IMR-90 (cell line): ENCODE data around the gene TNP1. TPM values are rescaled to one million over a fixed set of nuclear protein-coding genes. Genes with fewer than 3 reads are reported as not detected.

ENCODE experiments used
- ATAC-seq: fragments of 200-7000 bp; cut with Tn5 transposase; 2 replicates; pipeline ENCODE4 v1.9.1; 2020; ENCODE audit warnings: low read depth, mild to moderate bottlenecking, moderate library complexity
- BruUV-seq: library from RNA; stranded (reverse); fragments of 400-500 nt; replicated peaks from 2 replicates; lab custom pipeline; 2021; lab: Mats Ljungman, UMichigan
- CTCF ChIA-PET: fragments of 300-600 bp; formaldehyde crosslinking; extraction: SDS; loops from one replicate; lab custom pipeline; 2021; ENCODE audit warnings: antibody characterized with exemption; lab: Yijun Ruan, JAX
- POLR2A ChIA-PET: fragments of 300-600 bp; sonication (Branson Sonifier 250); formaldehyde crosslinking; loops from one replicate; lab custom pipeline; 2022; ENCODE audit warnings: antibody characterized with exemption; ENCODE audit not compliant: unreplicated experiment; lab: Charles Lee
- DNase-seq: peaks from one replicate; pipeline ENCODE4 v3.0.0; 2013
- H2AFZ ChIP-seq: replicated peaks from 2 replicates; pipeline ENCODE3; 2013; ENCODE audit warnings: low read length, mild to moderate bottlenecking; ENCODE audit not compliant: poor library complexity
- H2AK5ac ChIP-seq: 2 replicates; pipeline ENCODE4 v1.6.1; 2013; ENCODE audit warnings: low read depth, low read length, inconsistent platforms
- H2AK9ac ChIP-seq: replicated peaks from 2 replicates; pipeline ENCODE3; 2013; ENCODE audit warnings: mild to moderate bottlenecking, low read depth, low read length, moderate library complexity; ENCODE audit not compliant: poor library complexity
- H2BK120ac ChIP-seq: 2 replicates; pipeline ENCODE4 v1.6.1; 2013; ENCODE audit warnings: low read depth, low read length, inconsistent platforms
- H2BK15ac ChIP-seq: 3 replicates; pipeline ENCODE4 v1.6.1; 2013; ENCODE audit warnings: low read depth, low read length, inconsistent platforms
- H2BK20ac ChIP-seq: 2 replicates; pipeline ENCODE4 v1.6.1; 2013; ENCODE audit warnings: low read depth, mild to moderate bottlenecking, inconsistent platforms, low read length, moderate library complexity
- H2BK5ac ChIP-seq: 2 replicates; pipeline ENCODE4 v1.6.1; 2013; ENCODE audit warnings: mild to moderate bottlenecking, low read depth, low read length, inconsistent platforms; ENCODE audit not compliant: poor library complexity, severe bottlenecking
- H3K14ac ChIP-seq: replicated peaks from 2 replicates; pipeline ENCODE4 v1.6.1; 2013; ENCODE audit warnings: low read depth, low read length, inconsistent platforms
- H3K18ac ChIP-seq: 2 replicates; pipeline ENCODE4 v1.6.1; 2013; ENCODE audit warnings: low read depth, low read length, control low read depth
- H3K23ac ChIP-seq: 2 replicates; pipeline ENCODE4 v1.6.1; 2013; ENCODE audit warnings: low read depth, low read length, inconsistent platforms
- H3K27ac ChIP-seq: 2 replicates; pipeline ENCODE4 v1.5.1; 2013; ENCODE audit warnings: mild to moderate bottlenecking, control low read depth, low read length; ENCODE audit not compliant: insufficient read depth
- H3K27me3 ChIP-seq: 2 replicates; pipeline ENCODE4 v1.6.1; 2013; ENCODE audit warnings: low read length; ENCODE audit not compliant: control insufficient read depth, insufficient read depth
- H3K36me3 ChIP-seq: 2 replicates; pipeline ENCODE4 v1.6.1; 2013; ENCODE audit warnings: low read length, mixed read lengths; ENCODE audit not compliant: control insufficient read depth, insufficient read depth
- H3K4ac ChIP-seq: 2 replicates; pipeline ENCODE4 v1.6.1; 2013; ENCODE audit warnings: low read depth, low read length, inconsistent platforms
- H3K4me1 ChIP-seq: 2 replicates; pipeline ENCODE4 v1.6.1; 2013; ENCODE audit warnings: low read length, mixed read lengths; ENCODE audit not compliant: control insufficient read depth, insufficient read depth
- H3K4me2 ChIP-seq: 2 replicates; pipeline ENCODE4 v1.6.1; 2013; ENCODE audit warnings: low read depth, mild to moderate bottlenecking, control low read depth, low read length, moderate library complexity
- H3K4me3 ChIP-seq: 2 replicates; pipeline ENCODE4 v1.5.1; 2013; ENCODE audit warnings: low read depth, mild to moderate bottlenecking, control low read depth, low read length, moderate library complexity; ENCODE audit not compliant: insufficient read depth
- H3K56ac ChIP-seq: 2 replicates; pipeline ENCODE4 v1.6.1; 2013; ENCODE audit warnings: low read length, inconsistent platforms; ENCODE audit not compliant: insufficient read depth; ENCODE audit errors: extremely low read depth
- H3K79me1 ChIP-seq, 2 experiments: 2 replicates each; pipeline ENCODE4 v1.6.1; 2013; ENCODE audit warnings: low read length in 2 of 2, inconsistent platforms in 1 of 2, low read depth in 1 of 2
- H3K9ac ChIP-seq: 2 replicates; pipeline ENCODE4 v1.6.1; 2013; ENCODE audit warnings: low read depth, low read length, control low read depth
- H3K9me1 ChIP-seq: 2 replicates; pipeline ENCODE4 v1.6.1; 2013; ENCODE audit warnings: low read length, inconsistent platforms; ENCODE audit not compliant: insufficient read depth
- H3K9me3 ChIP-seq: 2 replicates; pipeline ENCODE4 v1.6.1; 2013; ENCODE audit warnings: low read length; ENCODE audit not compliant: control insufficient read depth, insufficient read depth
- H4K20me1 ChIP-seq: 2 replicates; pipeline ENCODE4 v1.6.1; 2013; ENCODE audit warnings: low read length, inconsistent platforms; ENCODE audit not compliant: insufficient read depth
- H4K5ac ChIP-seq: 2 replicates; pipeline ENCODE4 v1.6.1; 2013; ENCODE audit warnings: mild to moderate bottlenecking, low read depth, low read length, control low read depth
- H4K8ac ChIP-seq, 2 experiments: 2 replicates each; pipeline ENCODE4 v1.6.1; 2013; ENCODE audit warnings: low read depth in 2 of 2, low read length in 2 of 2, control low read depth in 1 of 2, inconsistent platforms in 1 of 2
- H4K91ac ChIP-seq: 2 replicates; pipeline ENCODE4 v1.6.1; 2013; ENCODE audit warnings: low read depth, low read length, inconsistent platforms; ENCODE audit not compliant: insufficient read depth
- CEBPB ChIP-seq: IDR thresholded peaks from 2 replicates; pipeline ENCODE4 v1.6.1; 2012; ENCODE audit warnings: low read depth, low read length, improper control_type of control experiment
- CHD1 ChIP-seq: IDR thresholded peaks from 2 replicates; pipeline ENCODE4 v1.6.1; 2012; ENCODE audit warnings: low read depth, low read length, improper control_type of control experiment
- FOS ChIP-seq: fragments of 150-350 bp; IDR thresholded peaks from 2 replicates; pipeline ENCODE4 v1.6.1; 2016; ENCODE audit warnings: low read depth, low read length
- MAFK ChIP-seq: IDR thresholded peaks from 2 replicates; pipeline ENCODE4 v1.6.1; 2012; ENCODE audit warnings: low read depth, low read length, improper control_type of control experiment
- MAZ ChIP-seq: IDR thresholded peaks from 2 replicates; pipeline ENCODE4 v1.6.1; 2012; ENCODE audit warnings: low read depth, mild to moderate bottlenecking, low read length, improper control_type of control experiment, moderate library complexity, borderline replicate concordance
- MXI1 ChIP-seq: IDR thresholded peaks from 2 replicates; pipeline ENCODE4 v1.6.1; 2012; ENCODE audit warnings: low read depth, mild to moderate bottlenecking, low read length, moderate library complexity, borderline replicate concordance
- NFE2L2 ChIP-seq: fragments of 150-350 bp; IDR thresholded peaks from 2 replicates; pipeline ENCODE4 v1.6.1; 2016; ENCODE audit warnings: low read depth, mild to moderate bottlenecking, low read length
- POLR2A ChIP-seq: IDR thresholded peaks from 2 replicates; pipeline ENCODE4 v1.6.1; 2012; ENCODE audit warnings: mild to moderate bottlenecking, low read depth, low read length
- RAD21 ChIP-seq: IDR thresholded peaks from 2 replicates; pipeline ENCODE4 v1.6.1; 2012; ENCODE audit warnings: low read length, improper control_type of control experiment
- RCOR1 ChIP-seq: IDR thresholded peaks from 2 replicates; pipeline ENCODE4 v1.6.1; 2012; ENCODE audit warnings: mild to moderate bottlenecking, low read length, improper control_type of control experiment; ENCODE audit not compliant: insufficient replicate concordance
- RFX5 ChIP-seq: IDR thresholded peaks from 2 replicates; pipeline ENCODE4 v1.8.0; 2012; ENCODE audit warnings: low read depth, mild to moderate bottlenecking, low read length, moderate library complexity
- SMC3 ChIP-seq: fragments of 150-350 bp; IDR thresholded peaks from 2 replicates; pipeline ENCODE4 v1.6.1; 2016; ENCODE audit warnings: low read depth, mild to moderate bottlenecking, antibody characterized with exemption, low read length, moderate library complexity
- WGBS, 2 experiments: methylation state at CpG; one replicate each; pipeline versions ENCODE4 v1.1.5 to v1.1.7; 2013; ENCODE audit warnings: missing lambda C conversion rate in 2 of 2; ENCODE audit not compliant: insufficient read length in 1 of 2; ENCODE audit errors: extremely low coverage in 2 of 2; 5-methylcytosine and 5-hydroxymethylcytosine counted together
- dilution Hi-C: fragments of 300-500 bp; cut with HindIII; formaldehyde crosslinking; loops from one replicate; pipeline ENCODE4 v1.14.3; 2018; ENCODE audit warnings: low sequenced_read_pairs; ENCODE audit not compliant: unreplicated experiment
- in situ Hi-C: fragments of 300-500 bp; cut with MboI; formaldehyde crosslinking; loops from 3 replicates; pipeline ENCODE4 v1.14.3; 2019; ENCODE audit warnings: low sequenced_read_pairs, inconsistent platforms, mixed read lengths
- intact Hi-C: fragments of 100-400 bp; cut with micrococcal nuclease; formaldehyde crosslinking; loops from 2 replicates; pipeline ENCODE4 v1.10.0; 2022
- polyA plus RNA-seq, 3 experiments: library from polyadenylated mRNA; depleted of rRNA; stranded (reverse); fragments of >200 nt; gene quantifications; 2 replicates each; pipeline ENCODE4 v1.2.3, GENCODE V29; 2012; ENCODE audit warnings: low replicate concordance in 1 of 3
- total RNA-seq: library from RNA; depleted of rRNA; stranded (reverse); fragments of >200 nt; gene quantifications from 2 replicates; pipeline ENCODE4 v1.2.3, GENCODE V29; 2012
- TF ChIP-seq, protein P1 (sequence below): conservative IDR thresholded peaks from 2 replicates; pipeline ENCODE4 v1.5.1; 2012; ENCODE audit warnings: mild to moderate bottlenecking, low read depth, low read length, improper control_type of control experiment
- TF ChIP-seq, protein P2 (sequence below): fragments of 150-350 bp; IDR thresholded peaks from 2 replicates; pipeline ENCODE4 v1.6.1; 2016; ENCODE audit warnings: low read depth, mild to moderate bottlenecking, low read length, moderate library complexity, borderline replicate concordance

The TNP1 gene
- total and polyA plus RNA-seq, 2 of the 4 experiments (the other 2 are of a cell fraction), result not detected

DNA sequence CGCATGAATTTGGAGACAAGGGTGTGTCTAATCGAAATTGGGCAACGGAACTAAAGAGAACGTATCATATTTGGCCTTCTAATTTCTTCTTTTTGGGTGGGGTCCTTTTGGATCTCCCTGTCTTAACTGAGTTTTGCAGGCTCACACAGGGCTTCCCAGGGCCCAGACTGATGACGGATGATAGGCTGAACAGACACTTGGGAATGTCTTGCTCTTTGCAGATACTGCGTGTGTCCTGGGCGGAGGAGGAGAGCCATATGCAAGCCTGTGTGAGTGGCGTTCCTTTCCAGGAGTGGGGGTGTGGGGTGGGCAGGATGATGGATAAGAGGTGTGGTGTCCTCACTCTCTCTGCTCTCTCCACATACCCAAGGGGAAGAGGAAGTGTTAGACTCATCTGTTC lies 40.1 kb downstream of the TNP1 start:
- H3K9me3 ChIP-seq, result peaks cover 2% of the 10 kb centered on the region; the same call in 1 of the 2 replicates
- no peaks in the 10 kb centered on the region for H3K9me1 ChIP-seq
- intact Hi-C loops, result no loop called here
- H2AFZ ChIP-seq, result no peak overlapping the region
- no peaks in the 10 kb centered on the region for H3K36me3 ChIP-seq
- no peak overlapping the region for H4K8ac ChIP-seq
- no peak overlapping the region for H3K56ac ChIP-seq
- H4K5ac ChIP-seq, result no peak overlapping the region
- POLR2A ChIA-PET, result no interaction called here
- DNase-seq, result no peak
- 95% methylated on average over 4 of the region's 8 CpGs; no CpG with 5 or more reads in 1 of the 2 experiments for WGBS, 2 experiments
- no peak overlapping the region for H3K18ac ChIP-seq
- no peak overlapping the region for H2BK120ac ChIP-seq
- no peak overlapping the region for H3K4me2 ChIP-seq
- H3K27ac ChIP-seq, result no peak overlapping the region
- H2AK5ac ChIP-seq, result no peak overlapping the region
- no peak overlapping the region for H2BK20ac ChIP-seq
- no TSS peak for BruUV-seq
- no peak overlapping the region for H3K23ac ChIP-seq
- H3K79me1 ChIP-seq, result no peaks in the 10 kb centered on the region
- CTCF ChIA-PET, result no interaction called here
- peak overlapping the region; percentile 25 for H2AK9ac ChIP-seq
- no peak for TF ChIP-seq MAFK
- TF ChIP-seq MAZ, result no peak
- TF ChIP-seq FOS, result no peak
- no peak for TF ChIP-seq CHD1
- TF ChIP-seq CEBPB, result no peak
- TF ChIP-seq RAD21, result no peak
- TF ChIP-seq, protein P1, sequence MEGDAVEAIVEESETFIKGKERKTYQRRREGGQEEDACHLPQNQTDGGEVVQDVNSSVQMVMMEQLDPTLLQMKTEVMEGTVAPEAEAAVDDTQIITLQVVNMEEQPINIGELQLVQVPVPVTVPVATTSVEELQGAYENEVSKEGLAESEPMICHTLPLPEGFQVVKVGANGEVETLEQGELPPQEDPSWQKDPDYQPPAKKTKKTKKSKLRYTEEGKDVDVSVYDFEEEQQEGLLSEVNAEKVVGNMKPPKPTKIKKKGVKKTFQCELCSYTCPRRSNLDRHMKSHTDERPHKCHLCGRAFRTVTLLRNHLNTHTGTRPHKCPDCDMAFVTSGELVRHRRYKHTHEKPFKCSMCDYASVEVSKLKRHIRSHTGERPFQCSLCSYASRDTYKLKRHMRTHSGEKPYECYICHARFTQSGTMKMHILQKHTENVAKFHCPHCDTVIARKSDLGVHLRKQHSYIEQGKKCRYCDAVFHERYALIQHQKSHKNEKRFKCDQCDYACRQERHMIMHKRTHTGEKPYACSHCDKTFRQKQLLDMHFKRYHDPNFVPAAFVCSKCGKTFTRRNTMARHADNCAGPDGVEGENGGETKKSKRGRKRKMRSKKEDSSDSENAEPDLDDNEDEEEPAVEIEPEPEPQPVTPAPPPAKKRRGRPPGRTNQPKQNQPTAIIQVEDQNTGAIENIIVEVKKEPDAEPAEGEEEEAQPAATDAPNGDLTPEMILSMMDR, result no peak
- TF ChIP-seq SMC3, result no peak
- TF ChIP-seq NFE2L2, result no peak
- no peak for TF ChIP-seq POLR2A
- TF ChIP-seq RCOR1, result no peak
- TF ChIP-seq, protein P2, sequence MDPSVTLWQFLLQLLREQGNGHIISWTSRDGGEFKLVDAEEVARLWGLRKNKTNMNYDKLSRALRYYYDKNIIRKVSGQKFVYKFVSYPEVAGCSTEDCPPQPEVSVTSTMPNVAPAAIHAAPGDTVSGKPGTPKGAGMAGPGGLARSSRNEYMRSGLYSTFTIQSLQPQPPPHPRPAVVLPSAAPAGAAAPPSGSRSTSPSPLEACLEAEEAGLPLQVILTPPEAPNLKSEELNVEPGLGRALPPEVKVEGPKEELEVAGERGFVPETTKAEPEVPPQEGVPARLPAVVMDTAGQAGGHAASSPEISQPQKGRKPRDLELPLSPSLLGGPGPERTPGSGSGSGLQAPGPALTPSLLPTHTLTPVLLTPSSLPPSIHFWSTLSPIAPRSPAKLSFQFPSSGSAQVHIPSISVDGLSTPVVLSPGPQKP, result no peak
- no peak for TF ChIP-seq MXI1
- no peak for TF ChIP-seq RFX5
- H4K20me1 ChIP-seq, result no peaks in the 10 kb centered on the region
- no peak overlapping the region for H3K9ac ChIP-seq
- H3K27me3 ChIP-seq, result peaks cover 22% of the 10 kb centered on the region
- dilution Hi-C loops, result no loop called here
- no peak overlapping the region for H4K91ac ChIP-seq
- no peak overlapping the region for H3K4me3 ChIP-seq
- no peak overlapping the region for H2BK15ac ChIP-seq
- H3K4me1 ChIP-seq, result no peaks in the 10 kb centered on the region
- no peak overlapping the region for H3K14ac ChIP-seq
- in situ Hi-C loops, result no loop called here
- no peak overlapping the region for H3K4ac ChIP-seq
- no peak overlapping the region for H2BK5ac ChIP-seq
- no peak for ATAC-seq
